Lower lobe of right lung (tissue), 2 donors: ENCODE results near the gene ANKRD44. TPM values are rescaled to one million over a fixed set of nuclear protein-coding genes. Genes with fewer than 3 reads are reported as not detected.
"Not testable (repeated sequence)": the region's sequence is repeated elsewhere in the genome, so short reads cannot be mapped to it uniquely, and the experiment has no call there.

Source experiments
- ATAC-seq, 2 donors: fragments of 200-7000 bp; cut with Tn5 transposase; one replicate each; pipeline ENCODE4 v1.9.1; 2020 to 2022; ENCODE audit warnings: mild to moderate bottlenecking in 2 of 2, moderate library complexity in 2 of 2
- DNase-seq: peaks from one replicate; pipeline ENCODE4 v3.0.0-alpha.2; 2020
- H3K27ac ChIP-seq: fragments of 200-600 bp; one replicate; pipeline ENCODE4 v1.8.0; 2022
- H3K27me3 ChIP-seq: fragments of 200-600 bp; one replicate; pipeline ENCODE4 v1.8.0; 2022; ENCODE audit warnings: low read depth
- H3K36me3 ChIP-seq: fragments of 200-600 bp; one replicate; pipeline ENCODE4 v1.8.0; 2022; ENCODE audit warnings: mild to moderate bottlenecking
- H3K4me1 ChIP-seq: fragments of 200-600 bp; one replicate; pipeline ENCODE4 v1.8.0; 2022
- H3K4me3 ChIP-seq: fragments of 200-600 bp; one replicate; pipeline ENCODE4 v1.8.0; 2022; ENCODE audit warnings: mild to moderate bottlenecking
- H3K9me3 ChIP-seq: fragments of 200-600 bp; one replicate; pipeline ENCODE4 v1.8.0; 2022
- CTCF ChIP-seq: fragments of 200-600 bp; IDR thresholded peaks from one replicate; pipeline ENCODE4 v1.8.0; 2022; ENCODE audit warnings: antibody characterized with exemption, mild to moderate bottlenecking
- intact Hi-C: fragments of 100-400 bp; cut with DNase I; formaldehyde crosslinking; loops from one replicate; pipeline ENCODE4 v1.11.0; 2022
- total RNA-seq: library from RNA; stranded (reverse); fragmentation: NEBNext Ultra II Directional; extraction: Animal tissue kit (Norgen Biotek cat#: 25700); gene quantifications from one replicate; pipeline ENCODE4 v1.2.1, GENCODE V29; 2021
- donor health status: DM: no; HTN: yes; CAD: no; lungs with severe emphysema.

ANKRD44 gene
- total RNA-seq, 1 donor from 2014 or later: 58.7 TPM

GRCh38 chr2:197028230-197028629, 282.4 kb downstream of the ANKRD44 start:
- no peaks in the 10 kb centered on the region for H3K9me3 ChIP-seq
- ATAC-seq (no peak), DNase-seq (no peak)
- H3K4me3 ChIP-seq: no peak overlapping the region
- intact Hi-C loops: no loop called here
- H3K27me3 ChIP-seq: no peaks in the 10 kb centered on the region
- H3K4me1 ChIP-seq: no peaks in the 10 kb centered on the region
- H3K36me3 ChIP-seq: peaks cover 20% of the 10 kb centered on the region
- no peak overlapping the region for H3K27ac ChIP-seq
- no peak for TF ChIP-seq CTCF

GRCh38 chr2:197024206-197024605, 286.4 kb downstream of the ANKRD44 start:
- H3K4me3 ChIP-seq: no peak overlapping the region
- no peak for TF ChIP-seq CTCF
- no peak for DNase-seq

GRCh38 chr2:197020921-197021320, 289.7 kb downstream of the ANKRD44 start:
- ATAC-seq, H3K27me3 ChIP-seq, H3K27ac ChIP-seq, intact Hi-C loops, H3K9me3 ChIP-seq, H3K4me1 ChIP-seq, H3K4me3 ChIP-seq, DNase-seq: not testable (repeated sequence)
- peaks cover 20% of the 10 kb centered on the region for H3K36me3 ChIP-seq

More at GRCh38 chr2:197024206-197024605, 286.4 kb downstream of the ANKRD44 start:
- Histone ChIP-seq H3K9me3 (no peaks in the 10 kb centered on the region), H3K36me3 (peaks cover 20% of the 10 kb centered on the region), H3K27ac (no peak overlapping the region), H3K27me3 (no peaks in the 10 kb centered on the region), H3K4me1 (no peaks in the 10 kb centered on the region)
- ATAC-seq: no peak
- intact Hi-C loops: no loop called here

- Histone ChIP-seq H3K4me1 (no peaks in the 10 kb centered on the region), H3K27me3 (no peaks in the 10 kb centered on the region), H3K36me3 (peaks cover 15% of the 10 kb centered on the region), H3K4me3 (no peak overlapping the region), H3K9me3 (no peaks in the 10 kb centered on the region), H3K27ac (no peak overlapping the region)
- DNase-seq (no peak), ATAC-seq (no peak)
- no peak for TF ChIP-seq CTCF
- intact Hi-C loops: no loop called here
These were observed 297.5 kb downstream of the ANKRD44 start for GRCh38 chr2:197013098-197013497.

GRCh38 chr2:197011801-197012641, 298.6 kb downstream of the ANKRD44 start:
- no peak overlapping the region for H3K27ac ChIP-seq
- intact Hi-C loops: no loop called here
- H3K9me3 ChIP-seq: no peaks in the 10 kb centered on the region
- peaks cover 21% of the 10 kb centered on the region for H3K36me3 ChIP-seq
- ATAC-seq (peak in 1 of 2 donors; percentile 58), DNase-seq (no peak)
- H3K4me1 ChIP-seq: no peaks in the 10 kb centered on the region
- no peaks in the 10 kb centered on the region for H3K27me3 ChIP-seq
- H3K4me3 ChIP-seq: no peak overlapping the region
- TF ChIP-seq CTCF: peak; percentile 80

GRCh38 chr2:197011021-197011417, 299.6 kb downstream of the ANKRD44 start:
- ATAC-seq (no peak), DNase-seq (no peak)
- H3K27ac ChIP-seq: no peak overlapping the region
- H3K4me1 ChIP-seq: no peaks in the 10 kb centered on the region
- H3K36me3 ChIP-seq: peaks cover 27% of the 10 kb centered on the region
- H3K27me3 ChIP-seq: no peaks in the 10 kb centered on the region
- no peaks in the 10 kb centered on the region for H3K9me3 ChIP-seq
- H3K4me3 ChIP-seq: no peak overlapping the region
- TF ChIP-seq CTCF: no peak
- intact Hi-C loops: no loop called here
